H1 (cell line): ENCODE measurements around the gene LMBR1. TPM values are rescaled to one million over a fixed set of nuclear protein-coding genes. Genes with fewer than 3 reads are reported as not detected.

Source experiments
- CTCF ChIA-PET: fragments of 300-600 bp; sonication (Branson Sonifier 250); formaldehyde crosslinking; loops from one replicate; lab custom pipeline; 2021; ENCODE audit not compliant: partially characterized antibody; lab: Charles Lee
- POLR2A ChIA-PET: fragments of 300-600 bp; sonication (Branson Sonifier 250); formaldehyde crosslinking; loops from one replicate; lab custom pipeline; 2021; ENCODE audit warnings: inconsistent platforms; ENCODE audit not compliant: partially characterized antibody; lab: Charles Lee
- DNase-seq, 2 experiments: peaks; one replicate each; pipeline versions ENCODE4 v3.0.0 to v3.0.0-alpha.2; 2010 to 2022; ENCODE audit warnings: low spot score in 2 of 2, low read depth in 1 of 2, mixed read lengths in 1 of 2
- FAIRE-seq: peaks from 2 replicates; lab custom pipeline; 2011; peaks lifted over from hg19 to GRCh38; lab: Jason Lieb, UNC
- H2AFZ ChIP-seq: 2 replicates; pipeline ENCODE4 v1.8.1; 2012; ENCODE audit warnings: low read length, inconsistent platforms
- H2AK5ac ChIP-seq: 2 replicates; pipeline ENCODE4 v1.6.1; 2013; ENCODE audit warnings: low read depth, low read length
- H2BK120ac ChIP-seq: replicated peaks from 2 replicates; pipeline ENCODE3; 2013; ENCODE audit warnings: low read depth, low read length, inconsistent platforms
- H2BK12ac ChIP-seq: 2 replicates; pipeline ENCODE4 v1.6.1; 2013; ENCODE audit warnings: low read depth, low read length
- H2BK15ac ChIP-seq: 2 replicates; pipeline ENCODE4 v1.6.1; 2013; ENCODE audit warnings: low read length
- H2BK20ac ChIP-seq: 2 replicates; pipeline ENCODE4 v1.6.1; 2013; ENCODE audit warnings: low read length
- H2BK5ac ChIP-seq: 2 replicates; pipeline ENCODE4 v1.6.1; 2013; ENCODE audit warnings: low read depth, low read length
- H3K14ac ChIP-seq: 2 replicates; pipeline ENCODE4 v1.6.1; 2013; ENCODE audit warnings: inconsistent platforms; ENCODE audit not compliant: insufficient read length
- H3K18ac ChIP-seq: 2 replicates; pipeline ENCODE4 v1.6.1; 2013; ENCODE audit warnings: low read length; ENCODE audit errors: extremely low read depth
- H3K23ac ChIP-seq: 2 replicates; pipeline ENCODE4 v1.6.1; 2013; ENCODE audit warnings: inconsistent platforms; ENCODE audit not compliant: insufficient read length
- H3K23me2 ChIP-seq: 2 replicates; pipeline ENCODE4 v1.6.1; 2013; ENCODE audit warnings: low read depth, low read length
- H3K27ac ChIP-seq: 2 replicates; pipeline ENCODE4 v1.6.1; 2011; ENCODE audit warnings: low read depth, low read length, inconsistent platforms
- H3K27me3 ChIP-seq, 4 experiments: replicated peaks in 1 of 4; 1 replicate in 1 of 4; 2 replicates in 3 of 4; pipeline versions ENCODE4 v1.6.1 to v1.8.1; 2011 to 2013; ENCODE audit warnings: low read length in 3 of 4, mild to moderate bottlenecking in 3 of 4, inconsistent platforms in 2 of 4, mixed read lengths in 2 of 4, moderate library complexity in 1 of 4; ENCODE audit not compliant: control insufficient read depth in 3 of 4, insufficient read depth in 3 of 4; ENCODE audit errors: extremely low read depth in 1 of 4
- H3K36me3 ChIP-seq, 4 experiments: 2 replicates each; pipeline versions ENCODE4 v1.6.1 to v1.8.1; 2011 to 2013; ENCODE audit warnings: mild to moderate bottlenecking in 4 of 4, low read length in 3 of 4, moderate library complexity in 2 of 4, control low read depth in 1 of 4, inconsistent platforms in 1 of 4; ENCODE audit not compliant: insufficient read depth in 4 of 4, control insufficient read depth in 2 of 4
- H3K4ac ChIP-seq: replicated peaks from 2 replicates; pipeline ENCODE3; 2013; ENCODE audit warnings: low read length, low read depth, mixed read lengths, inconsistent platforms; ENCODE audit not compliant: insufficient read length
- H3K4me1 ChIP-seq, 4 experiments: replicated peaks in 1 of 4; 1 replicate in 1 of 4; 2 replicates in 3 of 4; pipeline versions ENCODE4 v1.6.1 to v1.8.1; 2011 to 2013; ENCODE audit warnings: low read length in 3 of 4, inconsistent platforms in 2 of 4, mixed read lengths in 1 of 4; ENCODE audit not compliant: insufficient read depth in 4 of 4, control insufficient read depth in 3 of 4
- H3K4me2 ChIP-seq, 2 experiments: 2 replicates each; pipeline versions ENCODE4 v1.6.1 to v1.8.1; 2011 to 2013; ENCODE audit warnings: low read depth in 2 of 2, low read length in 2 of 2, control low read depth in 1 of 2, inconsistent platforms in 1 of 2, mild to moderate bottlenecking in 1 of 2; ENCODE audit not compliant: insufficient read depth in 1 of 2
- H3K4me3 ChIP-seq, 4 experiments: fragments of 200-600, 300-600 bp in 1 of 4; sonication (generic), shearing (Covaris generic), sonication (Bioruptor Twin) in 1 of 4; 2 replicates each; pipeline versions ENCODE4 v1.5.1 to v1.8.1; 2011 to 2016; ENCODE audit warnings: low read length in 4 of 4, low read depth in 3 of 4, control low read depth in 2 of 4, inconsistent platforms in 2 of 4, mild to moderate bottlenecking in 2 of 4, mixed read lengths in 1 of 4, moderate library complexity in 1 of 4; ENCODE audit not compliant: insufficient read depth in 2 of 4; ENCODE audit errors: extremely low read depth in 1 of 4
- H3K56ac ChIP-seq: replicated peaks from 2 replicates; pipeline ENCODE3; 2013; ENCODE audit warnings: low read depth, mild to moderate bottlenecking, mixed read lengths, low read length, inconsistent platforms; ENCODE audit not compliant: insufficient read length
- H3K79me1 ChIP-seq: 2 replicates; pipeline ENCODE4 v1.6.1; 2013; ENCODE audit warnings: low read depth, low read length, control low read depth
- H3K79me2 ChIP-seq, 2 experiments: 2 replicates each; pipeline versions ENCODE4 v1.6.1 to v1.8.1; 2012 to 2013; ENCODE audit warnings: low read length in 2 of 2, mild to moderate bottlenecking in 2 of 2, inconsistent platforms in 1 of 2; ENCODE audit not compliant: insufficient read depth in 2 of 2, control insufficient read depth in 1 of 2
- H3K9ac ChIP-seq, 4 experiments: replicated peaks in 1 of 4; 1 replicate in 1 of 4; 2 replicates in 3 of 4; pipeline versions ENCODE4 v1.6.1 to v1.8.1; 2011 to 2013; ENCODE audit warnings: low read depth in 3 of 4, low read length in 3 of 4, control low read depth in 2 of 4, mild to moderate bottlenecking in 2 of 4, moderate library complexity in 2 of 4, inconsistent platforms in 1 of 4; ENCODE audit errors: extremely low read depth in 1 of 4
- H3K9me3 ChIP-seq, 2 experiments: 2 replicates each; pipeline versions ENCODE4 v1.6.1 to v1.8.1; 2012 to 2013; ENCODE audit warnings: mild to moderate bottlenecking in 2 of 2, moderate library complexity in 2 of 2, control low read depth in 1 of 2, inconsistent platforms in 1 of 2, low read depth in 1 of 2, low read length in 1 of 2, mixed read lengths in 1 of 2; ENCODE audit not compliant: insufficient read depth in 2 of 2
- H4K20me1 ChIP-seq, 2 experiments: replicated peaks in 1 of 2; 2 replicates each; pipeline versions ENCODE3 to v1.8.1; 2011 to 2013; ENCODE audit warnings: inconsistent platforms in 2 of 2, low read length in 2 of 2, mild to moderate bottlenecking in 1 of 2; ENCODE audit not compliant: insufficient read depth in 2 of 2, control insufficient read depth in 1 of 2
- H4K5ac ChIP-seq: 2 replicates; pipeline ENCODE4 v1.6.1; 2013; ENCODE audit warnings: low read length, low read depth, mixed read lengths, inconsistent platforms; ENCODE audit not compliant: insufficient read length
- H4K8ac ChIP-seq: 2 replicates; pipeline ENCODE4 v1.8.0; 2013; ENCODE audit warnings: mild to moderate bottlenecking, moderate library complexity, low read length, inconsistent platforms; ENCODE audit not compliant: insufficient read depth; ENCODE audit errors: extremely low read depth
- H4K91ac ChIP-seq: replicated peaks from 2 replicates; pipeline ENCODE3; 2013; ENCODE audit warnings: low read length, mixed read lengths, inconsistent platforms; ENCODE audit not compliant: insufficient read length
- ATF2 ChIP-seq: IDR thresholded peaks from 2 replicates; pipeline ENCODE4 v1.6.1; 2012; ENCODE audit warnings: low read length, inconsistent platforms
- CBX8 ChIP-seq: fragments of 300-800, 300-1000 bp; sonication (generic); IDR thresholded peaks from 2 replicates; pipeline ENCODE4 v1.7.1; 2016; ENCODE audit warnings: low read depth, low read length, borderline replicate concordance
- CEBPB ChIP-seq: IDR thresholded peaks from 2 replicates; pipeline ENCODE4 v1.6.1; 2012; ENCODE audit warnings: low read depth, low read length
- EZH2 ChIP-seq: fragments of 200-600 bp; sonication (generic); IDR thresholded peaks from 2 replicates; pipeline ENCODE4 v1.7.1; 2012; ENCODE audit warnings: low read depth, mild to moderate bottlenecking, moderate library complexity, low read length, inconsistent platforms; ENCODE audit not compliant: severe bottlenecking
- GABPA ChIP-seq: IDR thresholded peaks from 2 replicates; pipeline ENCODE4 v1.6.1; 2011; ENCODE audit warnings: mild to moderate bottlenecking, low read length, moderate library complexity, borderline replicate concordance; ENCODE audit not compliant: insufficient read depth
- GTF2F1 ChIP-seq: IDR thresholded peaks from 2 replicates; pipeline ENCODE4 v1.6.1; 2012; ENCODE audit warnings: low read depth, low read length, improper control_type of control experiment, borderline replicate concordance
- HDAC6 ChIP-seq: IDR thresholded peaks from one replicate; pipeline ENCODE4 v1.7.1; 2012; ENCODE audit warnings: low read depth, mild to moderate bottlenecking, inconsistent platforms, low read length, moderate library complexity
- RAD21 ChIP-seq, 2 experiments: IDR thresholded peaks in 1 of 2; conservative IDR thresholded peaks in 1 of 2; 2 replicates each; pipeline ENCODE4 v1.6.1; 2011; ENCODE audit warnings: low read depth in 2 of 2, low read length in 2 of 2, improper control_type of control experiment in 1 of 2, inconsistent platforms in 1 of 2, mild to moderate bottlenecking in 1 of 2, moderate library complexity in 1 of 2
- SRF ChIP-seq: IDR thresholded peaks from 2 replicates; pipeline ENCODE4 v1.6.1; 2011; ENCODE audit warnings: mild to moderate bottlenecking, low read depth, low read length, moderate library complexity
- WGBS, 2 experiments: shearing (Covaris generic) in 1 of 2; methylation state at CpG; one replicate each; pipeline versions ENCODE4 v1.1.6 to v1.1.7; 2013 to 2015; ENCODE audit warnings: low lambda C conversion rate in 2 of 2, mixed read lengths in 2 of 2, inconsistent platforms in 1 of 2, low coverage in 1 of 2, missing lambda C conversion rate in 1 of 2; ENCODE audit not compliant: insufficient replicate concordance in 2 of 2, insufficient coverage in 1 of 2, insufficient read length in 1 of 2; ENCODE audit errors: extremely low coverage in 1 of 2, missing lambda C conversion rate in 1 of 2; 5-methylcytosine and 5-hydroxymethylcytosine counted together
- polyA plus RNA-seq, 7 experiments: library from polyadenylated mRNA; depleted of rRNA in 3 of 7; stranded (reverse) in 5 of 7; unstranded in 2 of 7; fragments of >200 nt in 5 of 7; fragments of 200-250 nt in 2 of 7; gene quantifications; 1 replicate in 5 of 7; 2 replicates in 1 of 7; 4 replicates in 1 of 7; pipeline versions ENCODE4 v1.2.1 to v1.2.3, GENCODE V29; 2011 to 2013; ENCODE audit warnings: missing spikeins in 2 of 7, mixed read lengths in 2 of 7
- total RNA-seq: library from RNA; stranded (reverse); fragmentation: NEBNext Ultra II Directional; extraction: Animal tissue kit (Norgen Biotek cat#: 25700); gene quantifications from 2 replicates; pipeline ENCODE4 v1.2.1, GENCODE V29; 2021

LMBR1 gene
- total and polyA plus RNA-seq, 2 of the 8 experiments (the other 6 are each of a cell fraction or from before 2014, with no cell fraction given) = 15.1 to 70.4 TPM

- H3K4me3 ChIP-seq = no peak overlapping the region
- H3K56ac ChIP-seq = no peak overlapping the region
- no peaks in the 10 kb centered on the region for H3K27me3 ChIP-seq
- H3K4ac ChIP-seq = no peak overlapping the region
- H3K4me2 ChIP-seq = no peak overlapping the region
- H3K36me3 ChIP-seq = peaks cover 0 to 2% (median 0%) of the 10 kb centered on the region in 4 experiments; a peak in 2 of 8 replicates
- H3K79me1 ChIP-seq = no peaks in the 10 kb centered on the region
- ChIA-PET CTCF (interaction anchor here (1.5 to 2.6 kb wide), 3 partner anchors 12 to 116 kb away, joined by 5 to 9 read pairs (median 7); no protein-coding TSS in a partner anchor), POLR2A (no interaction called here)
- H3K9ac ChIP-seq = no peak overlapping the region
- no peaks in the 10 kb centered on the region for H3K9me3 ChIP-seq
- FAIRE-seq = no peak
- H3K79me2 ChIP-seq = no peaks in the 10 kb centered on the region
- peaks cover 0 to 4% (median 2%) of the 10 kb centered on the region in 4 experiments; a peak in 3 of 7 replicates for H3K4me1 ChIP-seq
- H3K23me2 ChIP-seq = no peaks in the 10 kb centered on the region; the same call in 1 of the 2 replicates
- no peak overlapping the region for H2BK12ac ChIP-seq
- no peak overlapping the region for H2BK5ac ChIP-seq
- H3K18ac ChIP-seq = no peak overlapping the region
- no peak for DNase-seq
- H2AK5ac ChIP-seq = no peak overlapping the region
- H2BK20ac ChIP-seq = no peak overlapping the region
- no peak overlapping the region for H4K5ac ChIP-seq
- peaks cover 3% of the 10 kb centered on the region in 2 experiments for H4K20me1 ChIP-seq
- H2AFZ ChIP-seq = no peak overlapping the region
- no peak overlapping the region for H3K23ac ChIP-seq
- H3K27ac ChIP-seq = no peak overlapping the region
- no peak overlapping the region for H2BK120ac ChIP-seq
- H4K91ac ChIP-seq = no peak overlapping the region
- WGBS, 2 experiments = 86% methylated on average over 7 of the region's 7 CpGs; no CpG with 5 or more reads in 1 of the 2 experiments
- H2BK15ac ChIP-seq = no peak overlapping the region
- no peak overlapping the region; the same call in 1 of the 2 replicates for H4K8ac ChIP-seq
- H3K14ac ChIP-seq = no peak overlapping the region
- TF ChIP-seq ATF2 (no peak), HDAC6 (no peak), SRF (no peak), EZH2 (no peak), CEBPB (no peak), GABPA (no peak), CBX8 (no peak), GTF2F1 (no peak), RAD21 (IDR thresholded peaks at IDR 0.05 in 1 of 2, conservative IDR thresholded peaks at IDR 0.05 in 1 of 2; ENCODE audit: low read depth in 2 of 2, low read length in 2 of 2) (no peak)
Measured at GRCh38 chr7:156765901-156766656, 126.9 kb downstream of the LMBR1 start.
